Esophagus (tissue), 2 donors: ENCODE results near the gene UXS1. TPM values are rescaled to one million over a fixed set of nuclear protein-coding genes. Genes with fewer than 3 reads are reported as not detected.
"Not testable (repeated sequence)": the region's sequence is repeated elsewhere in the genome, so short reads cannot be mapped to it uniquely, and the experiment has no call there.

Source experiments
- H3K27ac ChIP-seq, 2 donors: one replicate each; pipeline ENCODE4 v1.5.1; 2013; ENCODE audit warnings: low read depth in 2 of 2, mild to moderate bottlenecking in 2 of 2, inconsistent platforms in 1 of 2, low read length in 1 of 2, moderate library complexity in 1 of 2
- H3K27me3 ChIP-seq, 2 donors: one replicate each; pipeline ENCODE4 v1.6.1; 2013; ENCODE audit warnings: low read length in 2 of 2, control low read depth in 1 of 2, mild to moderate bottlenecking in 1 of 2; ENCODE audit not compliant: insufficient read depth in 2 of 2, control insufficient read depth in 1 of 2
- H3K36me3 ChIP-seq, 2 donors: one replicate each; pipeline ENCODE4 v1.6.1; 2013; ENCODE audit warnings: low read length in 1 of 2; ENCODE audit not compliant: control insufficient read depth in 2 of 2, insufficient read depth in 2 of 2
- H3K4me1 ChIP-seq, 2 donors: one replicate each; pipeline ENCODE4 v1.6.1; 2013; ENCODE audit warnings: low read length in 1 of 2; ENCODE audit not compliant: control insufficient read depth in 2 of 2, insufficient read depth in 2 of 2
- H3K4me3 ChIP-seq, 2 donors: one replicate each; pipeline ENCODE4 v1.5.1; 2013; ENCODE audit warnings: low read length in 2 of 2, mild to moderate bottlenecking in 2 of 2, low read depth in 1 of 2, moderate library complexity in 1 of 2
- H3K9me3 ChIP-seq, 2 donors: one replicate each; pipeline ENCODE4 v1.6.1; 2013; ENCODE audit warnings: mild to moderate bottlenecking in 2 of 2, low read depth in 1 of 2, low read length in 1 of 2, moderate library complexity in 1 of 2; ENCODE audit not compliant: control insufficient read depth in 2 of 2, insufficient read depth in 1 of 2
- WGBS, 2 donors: extraction: QIAGEN DNeasy Blood & Tissue Kit; methylation state at CpG; one replicate each; pipeline ENCODE4 v1.1.7; 2013; 5-methylcytosine and 5-hydroxymethylcytosine counted together
- polyA plus RNA-seq, 2 donors: library from polyadenylated mRNA; stranded (reverse); fragments of 200-250 nt; gene quantifications; one replicate each; pipeline ENCODE4 v1.2.3, GENCODE V29; 2013
- donor health status: healthy with polysubstance abuse.
- donor health status: Bipolar disorder and iron deficiency.

UXS1 gene
- polyA plus RNA-seq, 2 donors, result 12.0 to 16.5 TPM

GRCh38 chr2:106139238-106139935 lies 54.7 kb downstream of the UXS1 start:
- Histone ChIP-seq H3K4me3 (no peak overlapping the region), H3K9me3 (no peaks in the 10 kb centered on the region), H3K27ac (peak overlapping the region; percentile 35 to 44), H3K27me3 (no peaks in the 10 kb centered on the region), H3K4me1 (no peaks in the 10 kb centered on the region), H3K36me3 (peaks cover 0 to 3% of the 10 kb centered on the region in 2 donors)
- 66 to 72% methylated on average over 10 of the region's 10 CpGs for WGBS, 2 donors

GRCh38 chr2:106138543-106139237 lies 55.4 kb downstream of the UXS1 start:
- peak overlapping the region; percentile 35 to 80 for H3K27ac ChIP-seq
- no peaks in the 10 kb centered on the region for H3K4me1 ChIP-seq
- peaks cover 0 to 1% of the 10 kb centered on the region in 2 donors for H3K36me3 ChIP-seq
- no peaks in the 10 kb centered on the region for H3K9me3 ChIP-seq
- no peak overlapping the region for H3K4me3 ChIP-seq
- WGBS, 2 donors, result 60 to 64% methylated on average over 11 of the region's 11 CpGs
- no peaks in the 10 kb centered on the region for H3K27me3 ChIP-seq

GRCh38 chr2:106137731-106138521 lies 56.2 kb downstream of the UXS1 start:
- peak overlapping the region; percentile 30 to 80 for H3K27ac ChIP-seq
- no peaks in the 10 kb centered on the region for H3K36me3 ChIP-seq
- no peaks in the 10 kb centered on the region for H3K9me3 ChIP-seq
- no peaks in the 10 kb centered on the region for H3K4me1 ChIP-seq
- 75 to 82% methylated on average over 14 of the region's 14 CpGs for WGBS, 2 donors
- H3K27me3 ChIP-seq, result no peaks in the 10 kb centered on the region
- H3K4me3 ChIP-seq, result no peak overlapping the region

- not testable (repeated sequence) for H3K27me3 ChIP-seq, H3K36me3 ChIP-seq, H3K9me3 ChIP-seq, H3K4me3 ChIP-seq, H3K4me1 ChIP-seq
- peak overlapping the region in 1 of 2 donors; percentile 22 for H3K27ac ChIP-seq
- WGBS, 2 donors, result 46% methylated on average over 12 of the region's 14 CpGs; no CpG with 5 or more reads in 1 of the 2 donors
Observed at GRCh38 chr2:106131192-106131591, 62.9 kb downstream of the UXS1 start.

- peak overlapping the region; percentile 12 to 28 for H3K4me3 ChIP-seq
- peaks cover 3% of the 10 kb centered on the region in 2 donors for H3K36me3 ChIP-seq
- WGBS, 2 donors, result 71 to 75% methylated on average over 13 of the region's 13 CpGs
Observed at GRCh38 chr2:106130251-106130998, 63.7 kb downstream of the UXS1 start.

GRCh38 chr2:106129592-106129991 lies 64.5 kb downstream of the UXS1 start:
- Histone ChIP-seq H3K4me3 (no peak overlapping the region), H3K9me3 (no peaks in the 10 kb centered on the region), H3K36me3 (peaks cover 3% of the 10 kb centered on the region in 2 donors), H3K27ac (no peak overlapping the region), H3K4me1 (peaks cover 0 to 10% of the 10 kb centered on the region in 2 donors), H3K27me3 (no peaks in the 10 kb centered on the region)
- WGBS, 2 donors, result 81 to 86% methylated on average over 2 of the region's 2 CpGs

More at GRCh38 chr2:106130251-106130998, 63.7 kb downstream of the UXS1 start:
- H3K9me3 ChIP-seq, result no peaks in the 10 kb centered on the region
- no peaks in the 10 kb centered on the region for H3K27me3 ChIP-seq
- peak overlapping the region; percentile 81 to 92 for H3K27ac ChIP-seq
- peaks cover 0 to 8% of the 10 kb centered on the region in 2 donors for H3K4me1 ChIP-seq

GRCh38 chr2:106129150-106129549 lies 65.0 kb downstream of the UXS1 start:
- H3K4me1 ChIP-seq, result peaks cover 0 to 10% of the 10 kb centered on the region in 2 donors
- H3K9me3 ChIP-seq, result no peaks in the 10 kb centered on the region
- H3K27ac ChIP-seq, result no peak overlapping the region
- 91 to 96% methylated on average over 2 of the region's 2 CpGs for WGBS, 2 donors
- H3K36me3 ChIP-seq, result peaks cover 3% of the 10 kb centered on the region in 2 donors
- H3K27me3 ChIP-seq, result no peaks in the 10 kb centered on the region
- no peak overlapping the region for H3K4me3 ChIP-seq

- no peaks in the 10 kb centered on the region for H3K27me3 ChIP-seq
- peak overlapping the region in 1 of 2 donors; percentile 28 for H3K27ac ChIP-seq
- no peak overlapping the region for H3K4me3 ChIP-seq
- WGBS, 2 donors, result 95 to 96% methylated on average over 10 of the region's 10 CpGs
- H3K4me1 ChIP-seq, result peaks cover 0 to 10% of the 10 kb centered on the region in 2 donors
- H3K9me3 ChIP-seq, result no peaks in the 10 kb centered on the region
- H3K36me3 ChIP-seq, result peaks cover 3% of the 10 kb centered on the region in 2 donors
Observed at GRCh38 chr2:106127776-106128268, 66.3 kb downstream of the UXS1 start.
